Measurements from ENCODE around the gene IL10RB. TPM values are rescaled to one million over a fixed set of nuclear protein-coding genes. Genes with fewer than 3 reads are reported as not detected.
A peak's percentile ranks its signal among the peaks of the same experiment; 100 is the strongest.

Gene IL10RB
- total and polyA plus RNA-seq, 2 of the 13 experiments (the other 11 are each of a cell fraction or from before 2014, with no cell fraction given): 17.4 to 18.2 TPM

DNA sequence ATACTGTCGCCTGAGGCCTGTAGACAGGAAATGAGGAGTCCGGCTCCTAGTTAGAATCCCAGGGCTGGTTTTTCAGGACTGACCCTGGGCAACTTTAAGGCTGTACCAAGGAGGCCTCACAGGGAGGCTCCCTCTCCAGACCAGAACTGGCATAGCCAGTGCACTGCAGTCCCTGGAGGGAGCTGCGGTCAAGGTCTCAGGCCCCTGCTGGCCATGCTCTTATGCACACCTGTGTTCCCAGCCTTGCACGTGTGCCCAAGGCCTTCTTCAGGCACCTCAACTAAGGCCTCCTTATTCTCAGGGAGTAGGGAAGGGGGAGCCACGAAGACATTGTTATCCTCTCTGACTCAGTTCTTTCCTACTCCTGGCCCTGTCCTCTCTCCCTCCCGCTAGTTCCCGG is 36.6 kb downstream of the IL10RB start:
- in situ Hi-C loops (cut with HindIII; ENCODE audit: extremely low pct_ligation_motif_present, low pct_unique_long_range_greater_than_20kb): no loop called here
- no peak for TF ChIP-seq PHF5A (CRISPR knock-in tag; IDR thresholded peaks at IDR 0.05; ENCODE audit: low read depth, unreplicated experiment)
- TF ChIP-seq MTA3 (CRISPR knock-in tag; IDR thresholded peaks at IDR 0.05): no peak
- TF ChIP-seq KAT7 (CRISPR knock-in tag; IDR thresholded peaks at IDR 0.05; ENCODE audit: borderline replicate concordance): no peak
- TF ChIP-seq TP53 (CRISPR knock-in tag; conservative IDR thresholded peaks at IDR 0.05): no peak
- TF ChIP-seq BHLHE40 (IDR thresholded peaks at IDR 0.05; ENCODE audit: low read length): peak; percentile 66
- TF ChIP-seq ZFAT (CRISPR knock-in tag; conservative IDR thresholded peaks at IDR 0.05): no peak
- no peak for TF ChIP-seq ZFP1 (CRISPR knock-in tag; IDR thresholded peaks at IDR 0.05)
- TF ChIP-seq, protein P1, sequence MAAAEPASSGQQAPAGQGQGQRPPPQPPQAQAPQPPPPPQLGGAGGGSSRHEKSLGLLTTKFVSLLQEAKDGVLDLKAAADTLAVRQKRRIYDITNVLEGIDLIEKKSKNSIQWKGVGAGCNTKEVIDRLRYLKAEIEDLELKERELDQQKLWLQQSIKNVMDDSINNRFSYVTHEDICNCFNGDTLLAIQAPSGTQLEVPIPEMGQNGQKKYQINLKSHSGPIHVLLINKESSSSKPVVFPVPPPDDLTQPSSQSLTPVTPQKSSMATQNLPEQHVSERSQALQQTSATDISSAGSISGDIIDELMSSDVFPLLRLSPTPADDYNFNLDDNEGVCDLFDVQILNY (CRISPR knock-in tag; conservative IDR thresholded peaks at IDR 0.05): no peak
- TF ChIP-seq SRY (CRISPR knock-in tag; IDR thresholded peaks at IDR 0.05): no peak
- no peak for TF ChIP-seq ZNF749 (CRISPR knock-in tag; IDR thresholded peaks at IDR 0.05; ENCODE audit: borderline replicate concordance)
- TF ChIP-seq, protein P2, sequence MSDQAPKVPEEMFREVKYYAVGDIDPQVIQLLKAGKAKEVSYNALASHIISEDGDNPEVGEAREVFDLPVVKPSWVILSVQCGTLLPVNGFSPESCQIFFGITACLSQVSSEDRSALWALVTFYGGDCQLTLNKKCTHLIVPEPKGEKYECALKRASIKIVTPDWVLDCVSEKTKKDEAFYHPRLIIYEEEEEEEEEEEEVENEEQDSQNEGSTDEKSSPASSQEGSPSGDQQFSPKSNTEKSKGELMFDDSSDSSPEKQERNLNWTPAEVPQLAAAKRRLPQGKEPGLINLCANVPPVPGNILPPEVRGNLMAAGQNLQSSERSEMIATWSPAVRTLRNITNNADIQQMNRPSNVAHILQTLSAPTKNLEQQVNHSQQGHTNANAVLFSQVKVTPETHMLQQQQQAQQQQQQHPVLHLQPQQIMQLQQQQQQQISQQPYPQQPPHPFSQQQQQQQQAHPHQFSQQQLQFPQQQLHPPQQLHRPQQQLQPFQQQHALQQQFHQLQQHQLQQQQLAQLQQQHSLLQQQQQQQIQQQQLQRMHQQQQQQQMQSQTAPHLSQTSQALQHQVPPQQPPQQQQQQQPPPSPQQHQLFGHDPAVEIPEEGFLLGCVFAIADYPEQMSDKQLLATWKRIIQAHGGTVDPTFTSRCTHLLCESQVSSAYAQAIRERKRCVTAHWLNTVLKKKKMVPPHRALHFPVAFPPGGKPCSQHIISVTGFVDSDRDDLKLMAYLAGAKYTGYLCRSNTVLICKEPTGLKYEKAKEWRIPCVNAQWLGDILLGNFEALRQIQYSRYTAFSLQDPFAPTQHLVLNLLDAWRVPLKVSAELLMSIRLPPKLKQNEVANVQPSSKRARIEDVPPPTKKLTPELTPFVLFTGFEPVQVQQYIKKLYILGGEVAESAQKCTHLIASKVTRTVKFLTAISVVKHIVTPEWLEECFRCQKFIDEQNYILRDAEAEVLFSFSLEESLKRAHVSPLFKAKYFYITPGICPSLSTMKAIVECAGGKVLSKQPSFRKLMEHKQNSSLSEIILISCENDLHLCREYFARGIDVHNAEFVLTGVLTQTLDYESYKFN (CRISPR knock-in tag; conservative IDR thresholded peaks at IDR 0.05): no peak
- TF ChIP-seq HMG20B (CRISPR knock-in tag; conservative IDR thresholded peaks at IDR 0.05): no peak
- TF ChIP-seq DR1 (CRISPR knock-in tag; IDR thresholded peaks at IDR 0.05): no peak
- TF ChIP-seq ATF7-NPFF (CRISPR knock-in tag; IDR thresholded peaks at IDR 0.05; ENCODE audit: low read depth): no peak
- no peak for TF ChIP-seq ZNF672 (CRISPR knock-in tag; IDR thresholded peaks at IDR 0.05)
- TF ChIP-seq GATAD1 (CRISPR knock-in tag; IDR thresholded peaks at IDR 0.05): 0 out of 2 replicates have a peak, but pooled peaks have one; percentile 14
- no peak for TF ChIP-seq ZFP62 (CRISPR knock-in tag; IDR thresholded peaks at IDR 0.05)
- no peak for TF ChIP-seq ZNF629 (CRISPR knock-in tag; conservative IDR thresholded peaks at IDR 0.05)
- TF ChIP-seq, protein P3, sequence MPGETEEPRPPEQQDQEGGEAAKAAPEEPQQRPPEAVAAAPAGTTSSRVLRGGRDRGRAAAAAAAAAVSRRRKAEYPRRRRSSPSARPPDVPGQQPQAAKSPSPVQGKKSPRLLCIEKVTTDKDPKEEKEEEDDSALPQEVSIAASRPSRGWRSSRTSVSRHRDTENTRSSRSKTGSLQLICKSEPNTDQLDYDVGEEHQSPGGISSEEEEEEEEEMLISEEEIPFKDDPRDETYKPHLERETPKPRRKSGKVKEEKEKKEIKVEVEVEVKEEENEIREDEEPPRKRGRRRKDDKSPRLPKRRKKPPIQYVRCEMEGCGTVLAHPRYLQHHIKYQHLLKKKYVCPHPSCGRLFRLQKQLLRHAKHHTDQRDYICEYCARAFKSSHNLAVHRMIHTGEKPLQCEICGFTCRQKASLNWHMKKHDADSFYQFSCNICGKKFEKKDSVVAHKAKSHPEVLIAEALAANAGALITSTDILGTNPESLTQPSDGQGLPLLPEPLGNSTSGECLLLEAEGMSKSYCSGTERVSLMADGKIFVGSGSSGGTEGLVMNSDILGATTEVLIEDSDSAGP (CRISPR knock-in tag; IDR thresholded peaks at IDR 0.05; ENCODE audit: borderline replicate concordance): 0 out of 2 replicates have a peak, but pooled peaks have one; percentile 6
- TF ChIP-seq NFKBIZ (CRISPR knock-in tag; IDR thresholded peaks at IDR 0.05): no peak
- no peak for TF ChIP-seq TOPORS (CRISPR knock-in tag; IDR thresholded peaks at IDR 0.05)
- TF ChIP-seq KDM5B (CRISPR knock-in tag; IDR thresholded peaks at IDR 0.05; ENCODE audit: borderline replicate concordance): no peak

More for the DNA sequence above, 36.6 kb downstream of the IL10RB start:
- DNase-seq (ENCODE audit: low spot score) (peak; percentile 47), FAIRE-seq (peak; percentile 60), ATAC-seq (peak; percentile 94)
- H3K27me3 ChIP-seq (ENCODE audit: control insufficient read depth in 1 of 2, insufficient read depth in 2 of 2, low read length in 2 of 2): no peaks in the 10 kb centered on the region
- no peaks in the 10 kb centered on the region for H3K9me3 ChIP-seq (ENCODE audit: low read length)
- no peak overlapping the region for H3K4me3 ChIP-seq (replicated peaks in 1 of 3; ENCODE audit: insufficient read depth in 1 of 3, low read depth in 2 of 3, low read length in 3 of 3)
- no peak overlapping the region for H3K9ac ChIP-seq (ENCODE audit: insufficient read depth, low read depth, low read length)
- peaks cover 53% of the 10 kb centered on the region for H3K4me1 ChIP-seq (ENCODE audit: insufficient read depth, low read length)
- BruUV-seq (replicated peaks): no TSS peak
- H3K79me2 ChIP-seq (ENCODE audit: insufficient read depth, low read length): no peaks in the 10 kb centered on the region
- CTCF ChIA-PET (ENCODE audit: low intra/inter-chr PET ratio, low total read pairs): interaction anchor here (1.6 kb wide), 1 partner anchor 103 kb away, joined by 9 read pairs; no protein-coding TSS in a partner anchor
- intact Hi-C loops (cut with micrococcal nuclease; ENCODE audit: unreplicated experiment): no loop called here
- 72% methylated on average over 5 of the region's 7 CpGs for WGBS (ENCODE audit: low lambda C conversion rate)
- 0 out of 2 replicates have a peak overlapping the region, but pooled peaks have one; percentile 4 for H3K4me2 ChIP-seq (ENCODE audit: low read depth, low read length)
- H3K27ac ChIP-seq (ENCODE audit: extremely low read length, insufficient read depth, low read length): no peak overlapping the region
- no peaks in the 10 kb centered on the region for H3K36me3 ChIP-seq (replicated peaks in 1 of 2; ENCODE audit: control insufficient read depth in 1 of 2, insufficient read depth in 2 of 2, low read length in 2 of 2)
- H2AFZ ChIP-seq (ENCODE audit: low read length): no peak overlapping the region
- H4K20me1 ChIP-seq (ENCODE audit: insufficient read depth, low read length): no peaks in the 10 kb centered on the region
- POLR2A ChIA-PET: interaction anchor here (1.8 kb wide), 1 partner anchor 22 kb away, joined by 8 read pairs; the partner anchor contains the start of gene IFNAR1
